Naive thymus-derived CD4-positive, alpha-beta T cell (primary cell): ENCODE measurements around the gene RAP1GAP. TPM values are rescaled to one million over a fixed set of nuclear protein-coding genes. Genes with fewer than 3 reads are reported as not detected.

Experiments
- ATAC-seq: fragments of 150-1000 bp; cut with Tn5 transposase; 2 replicates; pipeline ENCODE4 v1.10.0; 2021; ENCODE audit warnings: mild to moderate bottlenecking, moderate library complexity
- CTCF ChIA-PET: fragments of 350-600 bp; sonication (Branson Sonifier 250); formaldehyde crosslinking; loops from one replicate; lab custom pipeline; 2021; ENCODE audit warnings: antibody characterized with exemption; lab: Charles Lee
- POLR2A ChIA-PET: fragments of 350-600 bp; sonication (Branson Sonifier 250); formaldehyde crosslinking; loops from one replicate; lab custom pipeline; 2021; ENCODE audit warnings: antibody characterized with exemption, inconsistent platforms; lab: Charles Lee
- DNase-seq, 9 donors: peaks; one replicate each; pipeline versions ENCODE4 v3.0.0 to v3.0.0-alpha.2; 2020 to 2022; ENCODE audit warnings: mixed read lengths in 1 of 9
- H3K27ac ChIP-seq: one replicate; pipeline ENCODE4 v1.7.0; 2013; ENCODE audit warnings: mild to moderate bottlenecking, low read depth, low read length, moderate library complexity
- H3K27me3 ChIP-seq, 2 donors: one replicate each; pipeline ENCODE4 v1.7.0; 2013; ENCODE audit warnings: low read length in 2 of 2, mild to moderate bottlenecking in 2 of 2, moderate library complexity in 2 of 2; ENCODE audit not compliant: control insufficient read depth in 2 of 2, insufficient read depth in 2 of 2
- H3K36me3 ChIP-seq, 3 experiments: 1 replicate in 2 of 3; 2 replicates in 1 of 3; pipeline ENCODE4 v1.7.0; 2013; ENCODE audit warnings: low read length in 3 of 3, mild to moderate bottlenecking in 3 of 3, moderate library complexity in 1 of 3; ENCODE audit not compliant: insufficient read depth in 3 of 3, control insufficient read depth in 2 of 3
- H3K4me1 ChIP-seq, 2 donors: one replicate each; pipeline ENCODE4 v1.7.0; 2013; ENCODE audit warnings: low read length in 2 of 2, mild to moderate bottlenecking in 2 of 2, moderate library complexity in 1 of 2; ENCODE audit not compliant: control insufficient read depth in 2 of 2, insufficient read depth in 2 of 2
- H3K4me3 ChIP-seq: 2 replicates; pipeline ENCODE4 v1.7.0; 2013; ENCODE audit warnings: mild to moderate bottlenecking, low read length
- H3K9me3 ChIP-seq, 3 experiments: 1 replicate in 2 of 3; 2 replicates in 1 of 3; pipeline ENCODE4 v1.7.0; 2013; ENCODE audit warnings: low read length in 3 of 3; ENCODE audit not compliant: control insufficient read depth in 2 of 3
- H3K27ac Mint-ChIP-seq, 9 donors: one replicate each; pipeline ENCODE4 v1.8.0; 2020 to 2022; ENCODE audit warnings: mixed read lengths in 9 of 9, mild to moderate bottlenecking in 8 of 9, moderate library complexity in 5 of 9, inconsistent platforms in 2 of 9
- H3K27me3 Mint-ChIP-seq, 5 donors: one replicate each; pipeline ENCODE4 v1.8.0; 2021 to 2022; ENCODE audit warnings: mixed read lengths in 5 of 5, mild to moderate bottlenecking in 1 of 5
- H3K36me3 Mint-ChIP-seq, 5 donors: one replicate each; pipeline ENCODE4 v1.8.0; 2020 to 2022; ENCODE audit warnings: mixed read lengths in 5 of 5, mild to moderate bottlenecking in 3 of 5, inconsistent platforms in 1 of 5
- H3K4me1 Mint-ChIP-seq, 7 donors: one replicate each; pipeline ENCODE4 v1.8.0; 2020 to 2022; ENCODE audit warnings: mixed read lengths in 7 of 7, mild to moderate bottlenecking in 3 of 7, inconsistent platforms in 1 of 7
- H3K4me3 Mint-ChIP-seq, 10 donors: one replicate each; pipeline ENCODE4 v1.8.0; 2020 to 2022; ENCODE audit warnings: mild to moderate bottlenecking in 10 of 10, mixed read lengths in 10 of 10, moderate library complexity in 6 of 10, inconsistent platforms in 2 of 10
- H3K9me3 Mint-ChIP-seq, 11 donors: one replicate each; pipeline ENCODE4 v1.8.0; 2020 to 2022; ENCODE audit warnings: mixed read lengths in 11 of 11, mild to moderate bottlenecking in 4 of 11, inconsistent platforms in 1 of 11, moderate library complexity in 1 of 11
- intact Hi-C, 2 donors: fragments of 100-400 bp; cut with micrococcal nuclease; formaldehyde crosslinking; loops; one replicate each; pipeline ENCODE4 v1.15.1; 2023
- polyA plus RNA-seq, 2 donors: library from polyadenylated mRNA; unstranded; fragments of 300-500 nt; fragmentation: Illumina TruSeq; gene quantifications; one replicate each; pipeline ENCODE4 v1.2.3, GENCODE V29; 2021
- total RNA-seq, 6 experiments: library from RNA in 5 of 6; stranded (reverse) in 5 of 6; gene quantifications; 1 replicate in 5 of 6; 2 replicates in 1 of 6; pipeline ENCODE4 v1.2.3 and lab custom pipeline; 2021 to 2026

Gene RAP1GAP
- total and polyA plus RNA-seq, 7 experiments from 2014 or later: 0.16 to 1.4 (median 0.42) TPM; not detected in 3

- ChIA-PET POLR2A (interaction anchor here (0.7 kb wide), 1 partner anchor 274 kb away, joined by 3 read pairs; no protein-coding TSS in a partner anchor), CTCF (no interaction called here)
- DNase-seq (peak; percentile 73 to 91 (median 81)), ATAC-seq (peak; percentile 99)
- Mint-ChIP-seq H3K4me3 (peak overlapping the region in 7 of 10 donors; percentile 18 to 66 (median 42)), H3K36me3 (peaks cover 0 to under 1% (median 0%) of the 10 kb centered on the region in 5 donors), H3K9me3 (no peaks in the 10 kb centered on the region), H3K4me1 (peaks cover 0 to 9% (median 7%) of the 10 kb centered on the region in 7 donors), H3K27me3 (peaks cover 14 to 30% (median 16%) of the 10 kb centered on the region in 5 donors), H3K27ac (peak overlapping the region in 1 of 9 donors; percentile 56)
- intact Hi-C loops: loop anchor here (1.0 to 10.0 kb wide), 12 partner anchors 8 to 1137 kb away; partner anchors contain the start of genes ALPL (in 2 of the 2), USP48 (in 2 of the 2) and NBPF3 (in 1 of the 2)
- Histone ChIP-seq H3K4me1 (peaks cover 6% of the 10 kb centered on the region in 2 donors), H3K27ac (no peak overlapping the region), H3K27me3 (no peaks in the 10 kb centered on the region), H3K9me3 (no peaks in the 10 kb centered on the region), H3K36me3 (no peaks in the 10 kb centered on the region), H3K4me3 (peak overlapping the region; percentile 40)
Observed at GRCh38 chr1:21659099-21659923, 9.8 kb downstream of the RAP1GAP start.

GRCh38 chr1:21657456-21658190, 11.5 kb downstream of the RAP1GAP start:
- peaks cover 6 to 36% (median 9%) of the 10 kb centered on the region in 5 donors for H3K27me3 Mint-ChIP-seq
- H3K9me3 Mint-ChIP-seq: no peaks in the 10 kb centered on the region
- H3K4me3 Mint-ChIP-seq: no peak overlapping the region
- DNase-seq: no peak
- ATAC-seq: no peak
- Histone ChIP-seq H3K9me3 (no peaks in the 10 kb centered on the region), H3K4me3 (no peak overlapping the region), H3K27ac (no peak overlapping the region), H3K4me1 (peaks cover 6% of the 10 kb centered on the region in 2 donors), H3K27me3 (no peaks in the 10 kb centered on the region), H3K36me3 (no peaks in the 10 kb centered on the region)
- H3K36me3 Mint-ChIP-seq: no peaks in the 10 kb centered on the region
- intact Hi-C loops: loop anchor here (2.0 to 10.0 kb wide), 6 partner anchors 125 to 1135 kb away; partner anchors contain the start of gene USP48 (in 1 of the 2)
- CTCF ChIA-PET: no interaction called here
- no peak overlapping the region for H3K27ac Mint-ChIP-seq
- POLR2A ChIA-PET: no interaction called here
- H3K4me1 Mint-ChIP-seq: peaks cover 2 to 9% (median 5%) of the 10 kb centered on the region in 7 donors

GRCh38 chr1:21655748-21656147, 13.4 kb downstream of the RAP1GAP start:
- no peaks in the 10 kb centered on the region for H3K36me3 ChIP-seq
- CTCF ChIA-PET: no interaction called here
- Mint-ChIP-seq H3K36me3 (no peaks in the 10 kb centered on the region), H3K27me3 (peaks cover 0 to 42% (median 6%) of the 10 kb centered on the region in 5 donors), H3K27ac (no peak overlapping the region), H3K4me3 (no peak overlapping the region), H3K4me1 (peaks cover 10 to 23% (median 15%) of the 10 kb centered on the region in 7 donors), H3K9me3 (peaks cover 0 to 3% (median 0%) of the 10 kb centered on the region in 11 donors)
- no peak overlapping the region for H3K27ac ChIP-seq
- POLR2A ChIA-PET: no interaction called here
- ATAC-seq (no peak), DNase-seq (no peak)
- H3K4me1 ChIP-seq: peaks cover 11 to 13% of the 10 kb centered on the region in 2 donors
- intact Hi-C loops: loop anchor here in 1 of 2 donors (10.0 kb wide), 1 partner anchor 421 kb away; no protein-coding TSS in a partner anchor
- no peak overlapping the region for H3K4me3 ChIP-seq
- no peaks in the 10 kb centered on the region for H3K9me3 ChIP-seq
- no peaks in the 10 kb centered on the region for H3K27me3 ChIP-seq

DNA sequence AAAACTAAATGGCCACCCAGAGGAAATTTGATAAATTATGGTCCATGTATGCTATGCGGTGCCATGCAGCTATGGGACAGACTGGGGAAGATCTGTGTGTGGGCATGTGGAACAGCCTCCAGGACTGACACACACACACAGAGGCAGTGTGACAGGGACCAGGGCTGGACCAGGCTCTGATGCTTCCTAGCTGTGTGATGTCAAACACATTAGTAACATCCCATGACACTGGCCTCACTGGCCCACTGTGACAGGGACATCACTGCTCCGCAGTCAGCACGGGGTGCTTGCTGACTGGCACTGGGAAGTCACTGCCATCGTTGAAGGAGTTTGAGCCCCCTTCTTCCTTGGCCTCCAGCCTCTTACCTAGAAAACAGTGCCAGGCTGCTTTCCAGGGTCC, 13.9 kb downstream of the RAP1GAP start:
- Histone ChIP-seq H3K9me3 (no peaks in the 10 kb centered on the region), H3K27ac (no peak overlapping the region), H3K4me3 (no peak overlapping the region), H3K4me1 (peaks cover 12 to 17% of the 10 kb centered on the region in 2 donors), H3K27me3 (no peaks in the 10 kb centered on the region), H3K36me3 (no peaks in the 10 kb centered on the region)
- ATAC-seq (no peak), DNase-seq (no peak)
- Mint-ChIP-seq H3K4me3 (no peak overlapping the region), H3K27ac (no peak overlapping the region), H3K36me3 (no peaks in the 10 kb centered on the region), H3K9me3 (peaks cover 0 to 3% (median 0%) of the 10 kb centered on the region in 11 donors), H3K4me1 (peaks cover 10 to 24% (median 15%) of the 10 kb centered on the region in 7 donors), H3K27me3 (peaks cover 0 to 41% (median 3%) of the 10 kb centered on the region in 5 donors)
- ChIA-PET CTCF (no interaction called here), POLR2A (no interaction called here)
- intact Hi-C loops: loop anchor here in 1 of 2 donors (10.0 kb wide), 1 partner anchor 420 kb away; no protein-coding TSS in a partner anchor

GRCh38 chr1:21654209-21654608, 14.9 kb downstream of the RAP1GAP start:
- peaks cover 0 to 40% (median 3%) of the 10 kb centered on the region in 5 donors for H3K27me3 Mint-ChIP-seq
- H3K36me3 Mint-ChIP-seq: no peaks in the 10 kb centered on the region
- CTCF ChIA-PET: no interaction called here
- no peak overlapping the region for H3K27ac Mint-ChIP-seq
- H3K4me3 Mint-ChIP-seq: no peak overlapping the region
- Histone ChIP-seq H3K27me3 (no peaks in the 10 kb centered on the region), H3K4me3 (no peak overlapping the region), H3K27ac (no peak overlapping the region), H3K36me3 (no peaks in the 10 kb centered on the region), H3K4me1 (peaks cover 5 to 12% of the 10 kb centered on the region in 2 donors), H3K9me3 (no peaks in the 10 kb centered on the region)
- no peak for DNase-seq
- POLR2A ChIA-PET: no interaction called here
- peaks cover 0 to 3% (median 0%) of the 10 kb centered on the region in 11 donors for H3K9me3 Mint-ChIP-seq
- ATAC-seq: no peak
- peaks cover 8 to 17% (median 14%) of the 10 kb centered on the region in 7 donors for H3K4me1 Mint-ChIP-seq
- intact Hi-C loops: loop anchor here in 1 of 2 donors (10.0 kb wide), 1 partner anchor 419 kb away; no protein-coding TSS in a partner anchor

DNA sequence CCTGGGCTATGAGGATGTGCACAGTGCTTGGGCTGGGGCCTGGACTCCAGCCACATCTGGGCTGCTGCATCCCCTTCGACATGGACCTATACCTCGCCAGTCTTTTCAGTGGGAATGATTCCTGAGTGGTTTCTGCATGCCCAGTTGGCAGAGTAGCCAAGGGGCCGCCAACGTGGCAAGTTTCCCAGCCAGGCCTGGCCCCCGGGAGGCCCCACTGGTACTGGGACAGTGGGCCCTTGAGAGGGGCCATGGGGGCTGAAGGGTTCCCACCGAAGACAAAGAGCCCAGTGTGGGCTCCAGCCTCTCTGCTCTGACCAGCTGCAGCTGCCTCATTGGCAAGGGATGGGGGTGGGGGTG, 15.4 kb downstream of the RAP1GAP start:
- H3K27me3 ChIP-seq: no peaks in the 10 kb centered on the region
- Mint-ChIP-seq H3K27ac (no peak overlapping the region), H3K4me3 (no peak overlapping the region), H3K36me3 (no peaks in the 10 kb centered on the region), H3K4me1 (peaks cover 8 to 17% (median 14%) of the 10 kb centered on the region in 7 donors), H3K27me3 (peaks cover 0 to 42% (median 3%) of the 10 kb centered on the region in 5 donors), H3K9me3 (peaks cover 0 to 3% (median 0%) of the 10 kb centered on the region in 11 donors)
- ChIA-PET CTCF (no interaction called here), POLR2A (no interaction called here)
- H3K4me3 ChIP-seq: no peak overlapping the region
- H3K4me1 ChIP-seq: peaks cover 5 to 12% of the 10 kb centered on the region in 2 donors
- ATAC-seq (no peak), DNase-seq (no peak)
- no peak overlapping the region for H3K27ac ChIP-seq
- H3K9me3 ChIP-seq: no peaks in the 10 kb centered on the region
- intact Hi-C loops: loop anchor here in 1 of 2 donors (10.0 kb wide), 1 partner anchor 419 kb away; no protein-coding TSS in a partner anchor
- H3K36me3 ChIP-seq: no peaks in the 10 kb centered on the region
